HL-60 (cell line): ENCODE results near the gene PDE1C.
"Not testable (repeated sequence)": the region's sequence is repeated elsewhere in the genome, so short reads cannot be mapped to it uniquely, and the experiment has no call there.

Source experiments
- DNase-seq, 2 experiments: peaks; one replicate each; pipeline ENCODE4 v3.0.0-alpha.2; 2010 to 2020; ENCODE audit warnings: low read depth in 1 of 2, low spot score in 1 of 2
- H3K27ac ChIP-seq: fragments of 250-450 bp; sonication (Bioruptor Pico); replicated peaks from 2 replicates; pipeline ENCODE4 v1.5.1; 2020; ENCODE audit warnings: mild to moderate bottlenecking, moderate library complexity
- H3K27me3 ChIP-seq: fragments of 250-450 bp; sonication (Bioruptor Pico); 2 replicates; pipeline ENCODE4 v1.5.1; 2021; ENCODE audit warnings: mild to moderate bottlenecking, moderate library complexity; ENCODE audit not compliant: insufficient read depth, poor library complexity, severe bottlenecking
- H3K4me3 ChIP-seq: replicated peaks from 2 replicates; pipeline ENCODE4 v1.5.1; 2011; ENCODE audit warnings: mild to moderate bottlenecking, control low read depth, low read length; ENCODE audit not compliant: insufficient read depth
- CTCF ChIP-seq: IDR thresholded peaks from one replicate; pipeline ENCODE4 v1.5.1; 2011; ENCODE audit warnings: low read length, control low read depth, inconsistent platforms; ENCODE audit not compliant: insufficient read depth
- GABPA ChIP-seq: IDR thresholded peaks from 2 replicates; pipeline ENCODE4 v1.6.1; 2012; ENCODE audit warnings: low read depth
- POLR2AphosphoS5 ChIP-seq: IDR thresholded peaks from 2 replicates; pipeline ENCODE4 v1.6.1; 2012; ENCODE audit warnings: low read depth
- REST ChIP-seq: IDR thresholded peaks from 2 replicates; pipeline ENCODE4 v1.6.1; 2012; ENCODE audit warnings: low read depth; ENCODE audit not compliant: insufficient replicate concordance
- SPI1 ChIP-seq: IDR thresholded peaks from 2 replicates; pipeline ENCODE4 v1.6.1; 2012; ENCODE audit warnings: low read depth, mild to moderate bottlenecking, borderline replicate concordance

The PDE1C gene

GRCh38 chr7:31850601-31851000 lies 219.6 kb downstream of the PDE1C start:
- Histone ChIP-seq H3K27ac (no peak overlapping the region), H3K27me3 (no peaks in the 10 kb centered on the region), H3K4me3 (no peak overlapping the region)
- TF ChIP-seq REST: no peak
- TF ChIP-seq POLR2AphosphoS5: no peak
- TF ChIP-seq CTCF: no peak
- no peak for TF ChIP-seq SPI1
- TF ChIP-seq GABPA: no peak
- no peak for DNase-seq

GRCh38 chr7:31850066-31850465 lies 220.1 kb downstream of the PDE1C start:
- Histone ChIP-seq H3K27ac (no peak overlapping the region), H3K4me3 (no peak overlapping the region), H3K27me3 (no peaks in the 10 kb centered on the region)
- no peak for DNase-seq
- TF ChIP-seq POLR2AphosphoS5 (no peak), GABPA (no peak), CTCF (no peak)

- Histone ChIP-seq H3K4me3 (no peak overlapping the region), H3K27me3 (no peaks in the 10 kb centered on the region), H3K27ac (no peak overlapping the region)
- no peak for TF ChIP-seq REST
- TF ChIP-seq SPI1: no peak
- TF ChIP-seq CTCF: no peak
- no peak for TF ChIP-seq POLR2AphosphoS5
- no peak for TF ChIP-seq GABPA
- DNase-seq: no peak
Observed at GRCh38 chr7:31835471-31835870, 234.7 kb downstream of the PDE1C start.

- peak overlapping the region; percentile 65 for H3K27ac ChIP-seq
- not testable (repeated sequence) for H3K27me3 ChIP-seq, H3K4me3 ChIP-seq
- peak in 1 of 2 experiments; percentile 46 for DNase-seq
Observed at GRCh38 chr7:31833625-31834024, 236.6 kb downstream of the PDE1C start.
